ENCODE data around the gene ZNF467. TPM values are rescaled to one million over a fixed set of nuclear protein-coding genes. Genes with fewer than 3 reads are reported as not detected.
A peak's percentile ranks its signal among the peaks of the same experiment; 100 is the strongest.

ZNF467 gene, protein sequence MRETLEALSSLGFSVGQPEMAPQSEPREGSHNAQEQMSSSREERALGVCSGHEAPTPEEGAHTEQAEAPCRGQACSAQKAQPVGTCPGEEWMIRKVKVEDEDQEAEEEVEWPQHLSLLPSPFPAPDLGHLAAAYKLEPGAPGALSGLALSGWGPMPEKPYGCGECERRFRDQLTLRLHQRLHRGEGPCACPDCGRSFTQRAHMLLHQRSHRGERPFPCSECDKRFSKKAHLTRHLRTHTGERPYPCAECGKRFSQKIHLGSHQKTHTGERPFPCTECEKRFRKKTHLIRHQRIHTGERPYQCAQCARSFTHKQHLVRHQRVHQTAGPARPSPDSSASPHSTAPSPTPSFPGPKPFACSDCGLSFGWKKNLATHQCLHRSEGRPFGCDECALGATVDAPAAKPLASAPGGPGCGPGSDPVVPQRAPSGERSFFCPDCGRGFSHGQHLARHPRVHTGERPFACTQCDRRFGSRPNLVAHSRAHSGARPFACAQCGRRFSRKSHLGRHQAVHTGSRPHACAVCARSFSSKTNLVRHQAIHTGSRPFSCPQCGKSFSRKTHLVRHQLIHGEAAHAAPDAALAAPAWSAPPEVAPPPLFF
- 7.3 TPM for polyA plus RNA-seq (2013)

DNA sequence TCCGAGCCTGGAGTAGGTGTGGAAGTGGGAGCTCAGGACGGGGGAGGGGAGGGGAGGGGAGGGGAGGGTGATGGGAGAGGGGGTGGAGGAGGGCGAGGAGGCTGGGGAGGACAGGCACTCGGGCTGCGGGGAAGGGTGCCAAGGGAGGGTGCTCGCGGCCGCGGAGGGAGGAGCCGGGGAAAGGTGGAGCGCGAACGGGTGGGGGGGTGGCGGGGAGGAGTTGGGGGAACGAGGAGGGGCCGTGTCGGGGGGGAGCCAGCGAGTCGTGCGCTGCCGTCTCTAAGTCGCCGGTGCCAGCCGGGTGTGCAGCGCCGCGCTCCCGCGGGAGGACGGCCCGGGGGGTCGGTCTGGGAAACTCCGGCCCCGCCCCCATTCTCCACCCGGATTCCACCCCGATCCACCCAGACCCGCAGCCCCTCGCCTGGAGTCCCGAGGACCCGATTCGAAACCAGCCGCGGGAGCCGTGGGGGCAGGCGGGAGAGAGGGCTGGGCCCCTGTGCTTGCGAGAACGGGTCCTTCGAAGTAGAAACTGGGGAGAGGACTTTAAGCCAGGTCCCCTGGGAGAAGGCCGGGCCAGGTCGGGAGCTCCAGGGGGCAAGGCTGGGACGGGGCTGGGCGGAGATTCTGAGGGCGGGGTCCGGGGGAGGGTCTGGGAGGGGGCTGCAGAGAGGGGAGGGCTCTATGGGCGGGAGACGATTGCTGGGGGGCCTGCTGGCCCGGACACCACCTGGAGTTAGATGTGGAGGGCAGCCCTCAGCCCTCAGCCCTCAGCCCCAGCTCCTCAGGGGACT is at the start of gene ZNF467:
Gene ZNF467 (minus strand): TSS at position 143 of the 791 bp plus-strand sequence. CDS start 2,556 bp downstream, outside the sequence.
- DNase-seq, result peak; percentile 50 to 70 (median 67)
- Histone ChIP-seq H3K9me3 (ENCODE audit: control extremely low read depth in 1 of 5, control insufficient read depth in 4 of 5, insufficient read depth in 2 of 5, low read depth in 1 of 5, low read length in 4 of 5) (no peaks in the 10 kb centered on the region), H3K4me3 (ENCODE audit: control insufficient read depth in 1 of 7, extremely low read depth in 1 of 7, insufficient read depth in 4 of 7, low read depth in 2 of 7, low read length in 6 of 7) (peak within 1 kb of the TSS; percentile 37 to 88 (median 68)), H3K36me3 (ENCODE audit: control insufficient read depth in 4 of 4, insufficient read depth in 4 of 4, low read length in 3 of 4) (peaks cover 0 to 18% (median 7%) of the 10 kb centered on the region in 4 experiments), H3K27ac (ENCODE audit: insufficient read depth in 1 of 2, low read depth in 1 of 2, low read length in 2 of 2, poor library complexity in 1 of 2, severe bottlenecking in 2 of 2) (peak within 1 kb of the TSS in 1 of 2 experiments; percentile 73), H3K27me3 (replicated peaks in 2 of 5; ENCODE audit: control insufficient read depth in 4 of 5, insufficient read depth in 5 of 5, low read length in 4 of 5) (no peaks in the 10 kb centered on the region), H3K4me1 (ENCODE audit: control extremely low read depth in 1 of 4, control insufficient read depth in 4 of 4, insufficient read depth in 4 of 4, low read length in 3 of 4) (peaks cover 4 to 55% (median 50%) of the 10 kb centered on the region in 4 experiments)
- POLR2A ChIA-PET, result no interaction called here
- 4% methylated on average over 39 of the region's 57 CpGs for WGBS (ENCODE audit: insufficient coverage)
- CTCF ChIA-PET, result interaction anchor here (1.6 to 5.2 kb wide), 2 partner anchors 15 to 34 kb away, joined by 3 to 31 read pairs; no protein-coding TSS in a partner anchor

DNA sequence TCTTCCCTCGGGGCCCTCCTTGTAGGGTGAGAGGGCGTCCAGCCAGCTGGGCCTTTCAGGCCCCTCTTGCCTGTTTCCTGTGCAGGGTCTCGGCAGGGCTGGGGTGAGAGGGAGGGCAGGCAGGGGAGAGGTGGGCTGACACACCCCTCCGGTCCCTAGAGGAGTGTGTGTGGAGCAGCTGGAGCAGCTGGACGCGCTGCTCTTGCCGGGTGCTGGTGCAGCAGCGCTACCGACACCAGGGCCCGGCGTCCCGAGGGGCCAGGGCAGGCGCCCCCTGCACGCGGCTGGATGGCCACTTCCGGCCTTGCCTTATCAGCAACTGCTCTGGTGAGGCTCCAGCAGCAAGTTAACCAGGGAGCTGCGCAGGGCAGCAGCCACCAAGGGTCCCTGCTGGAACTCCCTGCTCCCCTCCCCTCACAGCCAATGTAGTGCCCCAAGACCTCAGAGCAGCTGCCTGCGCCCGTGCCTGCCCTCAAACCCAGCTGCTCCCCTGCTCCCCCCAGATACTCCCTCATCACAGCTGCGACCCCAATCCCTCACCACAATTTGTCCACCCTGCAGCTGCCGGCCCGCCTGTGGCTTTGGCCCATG is 49.1 kb upstream of the ZNF467 start:
- H3K36me3 ChIP-seq (ENCODE audit: control insufficient read depth in 4 of 4, insufficient read depth in 4 of 4, low read length in 3 of 4), result no peaks in the 10 kb centered on the region
- no peaks in the 10 kb centered on the region for H3K9me3 ChIP-seq (ENCODE audit: control extremely low read depth in 1 of 5, control insufficient read depth in 4 of 5, insufficient read depth in 2 of 5, low read depth in 1 of 5, low read length in 4 of 5)
- H3K27me3 ChIP-seq (replicated peaks in 2 of 5; ENCODE audit: control insufficient read depth in 4 of 5, insufficient read depth in 5 of 5, low read length in 4 of 5), result no peaks in the 10 kb centered on the region
- WGBS (ENCODE audit: insufficient coverage), result 73% methylated on average over 14 of the region's 22 CpGs
- POLR2A ChIA-PET, result interaction anchor here (0.6 kb wide), 1 partner anchor 80 kb away, joined by 3 read pairs; no protein-coding TSS in a partner anchor
- H3K4me1 ChIP-seq (ENCODE audit: control extremely low read depth in 1 of 4, control insufficient read depth in 4 of 4, insufficient read depth in 4 of 4, low read length in 3 of 4), result peaks cover 0 to 2% (median 0%) of the 10 kb centered on the region in 4 experiments
- no peak overlapping the region for H3K4me3 ChIP-seq (ENCODE audit: control insufficient read depth in 1 of 7, extremely low read depth in 1 of 7, insufficient read depth in 4 of 7, low read depth in 2 of 7, low read length in 6 of 7)
- H3K27ac ChIP-seq (ENCODE audit: insufficient read depth in 1 of 2, low read depth in 1 of 2, low read length in 2 of 2, poor library complexity in 1 of 2, severe bottlenecking in 2 of 2), result no peak overlapping the region
- no peak for DNase-seq
- CTCF ChIA-PET, result interaction anchor here (1.3 to 6.5 kb wide), 2 partner anchors 9 to 15 kb away, joined by 3 to 39 read pairs; no protein-coding TSS in a partner anchor

GRCh38 chr7:149821191-149822148 is 48.1 kb upstream of the ZNF467 start:
- H3K4me3 ChIP-seq (ENCODE audit: control insufficient read depth in 1 of 7, extremely low read depth in 1 of 7, insufficient read depth in 4 of 7, low read depth in 2 of 7, low read length in 6 of 7), result no peak overlapping the region
- H3K27me3 ChIP-seq (replicated peaks in 2 of 5; ENCODE audit: control insufficient read depth in 4 of 5, insufficient read depth in 5 of 5, low read length in 4 of 5), result no peaks in the 10 kb centered on the region
- ChIA-PET CTCF (interaction anchor here (1.1 to 6.5 kb wide), 2 partner anchors 9 to 14 kb away, joined by 3 to 39 read pairs; no protein-coding TSS in a partner anchor), POLR2A (no interaction called here)
- no peak for DNase-seq
- H3K36me3 ChIP-seq (ENCODE audit: control insufficient read depth in 4 of 4, insufficient read depth in 4 of 4, low read length in 3 of 4), result no peaks in the 10 kb centered on the region
- no peak overlapping the region for H3K27ac ChIP-seq (ENCODE audit: insufficient read depth in 1 of 2, low read depth in 1 of 2, low read length in 2 of 2, poor library complexity in 1 of 2, severe bottlenecking in 2 of 2)
- 93% methylated on average over 26 of the region's 30 CpGs for WGBS (ENCODE audit: insufficient coverage)
- H3K4me1 ChIP-seq (ENCODE audit: control extremely low read depth in 1 of 4, control insufficient read depth in 4 of 4, insufficient read depth in 4 of 4, low read length in 3 of 4), result peaks cover 0 to 2% (median 0%) of the 10 kb centered on the region in 4 experiments
- no peaks in the 10 kb centered on the region for H3K9me3 ChIP-seq (ENCODE audit: control extremely low read depth in 1 of 5, control insufficient read depth in 4 of 5, insufficient read depth in 2 of 5, low read depth in 1 of 5, low read length in 4 of 5)

- Histone ChIP-seq H3K4me1 (ENCODE audit: control extremely low read depth in 1 of 4, control insufficient read depth in 4 of 4, insufficient read depth in 4 of 4, low read length in 3 of 4) (peaks cover 0 to 2% (median 0%) of the 10 kb centered on the region in 4 experiments), H3K27me3 (replicated peaks in 2 of 5; ENCODE audit: control insufficient read depth in 4 of 5, insufficient read depth in 5 of 5, low read length in 4 of 5) (no peaks in the 10 kb centered on the region), H3K27ac (ENCODE audit: insufficient read depth in 1 of 2, low read depth in 1 of 2, low read length in 2 of 2, poor library complexity in 1 of 2, severe bottlenecking in 2 of 2) (no peak overlapping the region), H3K36me3 (ENCODE audit: control insufficient read depth in 4 of 4, insufficient read depth in 4 of 4, low read length in 3 of 4) (no peaks in the 10 kb centered on the region), H3K4me3 (ENCODE audit: control insufficient read depth in 1 of 7, extremely low read depth in 1 of 7, insufficient read depth in 4 of 7, low read depth in 2 of 7, low read length in 6 of 7) (no peak overlapping the region), H3K9me3 (ENCODE audit: control extremely low read depth in 1 of 5, control insufficient read depth in 4 of 5, insufficient read depth in 2 of 5, low read depth in 1 of 5, low read length in 4 of 5) (no peaks in the 10 kb centered on the region)
- 97% methylated on average over 17 of the region's 17 CpGs for WGBS (ENCODE audit: insufficient coverage)
- POLR2A ChIA-PET, result no interaction called here
- CTCF ChIA-PET, result interaction anchor here (1.1 to 6.5 kb wide), 2 partner anchors 9 to 13 kb away, joined by 3 to 39 read pairs; no protein-coding TSS in a partner anchor
- DNase-seq, result no peak
Observed at GRCh38 chr7:149820622-149821190, 47.3 kb upstream of the ZNF467 start.

- Histone ChIP-seq H3K4me3 (ENCODE audit: control insufficient read depth in 1 of 7, extremely low read depth in 1 of 7, insufficient read depth in 4 of 7, low read depth in 2 of 7, low read length in 6 of 7) (no peak overlapping the region), H3K9me3 (ENCODE audit: control extremely low read depth in 1 of 5, control insufficient read depth in 4 of 5, insufficient read depth in 2 of 5, low read depth in 1 of 5, low read length in 4 of 5) (no peaks in the 10 kb centered on the region), H3K4me1 (ENCODE audit: control extremely low read depth in 1 of 4, control insufficient read depth in 4 of 4, insufficient read depth in 4 of 4, low read length in 3 of 4) (peaks cover 0 to 2% (median 0%) of the 10 kb centered on the region in 4 experiments), H3K36me3 (ENCODE audit: control insufficient read depth in 4 of 4, insufficient read depth in 4 of 4, low read length in 3 of 4) (no peaks in the 10 kb centered on the region), H3K27me3 (replicated peaks in 2 of 5; ENCODE audit: control insufficient read depth in 4 of 5, insufficient read depth in 5 of 5, low read length in 4 of 5) (no peaks in the 10 kb centered on the region), H3K27ac (ENCODE audit: insufficient read depth in 1 of 2, low read depth in 1 of 2, low read length in 2 of 2, poor library complexity in 1 of 2, severe bottlenecking in 2 of 2) (no peak overlapping the region)
- ChIA-PET POLR2A (no interaction called here), CTCF (interaction anchor here (1.1 to 6.5 kb wide), 2 partner anchors 8 to 12 kb away, joined by 3 to 39 read pairs; no protein-coding TSS in a partner anchor)
- no peak for DNase-seq
- WGBS (ENCODE audit: insufficient coverage), result 94% methylated on average over 6 of the region's 7 CpGs
Observed at GRCh38 chr7:149819961-149820340, 46.6 kb upstream of the ZNF467 start.

All from common myeloid progenitor, CD34-positive (primary cell).